ENCODE measurements around the gene SLC22A3. TPM values are rescaled to one million over a fixed set of nuclear protein-coding genes. Genes with fewer than 3 reads are reported as not detected.

SLC22A3 gene
- total RNA-seq, 1 donor from 2014 or later, result not detected

DNA sequence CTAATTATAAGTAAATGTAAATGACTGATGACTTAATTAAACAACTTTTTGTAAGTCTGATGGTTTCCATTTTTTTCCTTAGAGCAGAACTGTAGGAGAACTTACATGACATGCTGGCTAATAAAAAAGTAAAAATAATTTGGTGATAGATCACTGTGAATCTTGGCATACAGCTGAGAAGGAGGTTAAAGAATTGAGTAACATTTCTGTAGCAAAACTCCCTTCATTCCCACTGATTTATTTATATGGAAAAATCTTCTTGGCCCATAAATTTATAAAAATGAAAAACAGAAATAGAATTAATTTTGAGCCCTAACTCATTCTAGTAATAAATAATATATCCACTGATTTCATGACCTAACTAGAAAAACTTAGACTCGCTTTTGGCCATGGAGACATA lies 48.1 kb downstream of the SLC22A3 start:
- Mint-ChIP-seq H3K4me3 (no peak overlapping the region), H3K27ac (no peak overlapping the region), H3K9me3 (peaks cover 4% of the 10 kb centered on the region), H3K27me3 (peaks cover 7% of the 10 kb centered on the region), H3K36me3 (ENCODE audit: low read depth) (no peaks in the 10 kb centered on the region), H3K4me1 (peaks cover 4% of the 10 kb centered on the region)
- intact Hi-C loops (cut with micrococcal nuclease), result no loop called here
- no peak for ATAC-seq (ENCODE audit: low read depth)
- TF ChIP-seq, protein P1, sequence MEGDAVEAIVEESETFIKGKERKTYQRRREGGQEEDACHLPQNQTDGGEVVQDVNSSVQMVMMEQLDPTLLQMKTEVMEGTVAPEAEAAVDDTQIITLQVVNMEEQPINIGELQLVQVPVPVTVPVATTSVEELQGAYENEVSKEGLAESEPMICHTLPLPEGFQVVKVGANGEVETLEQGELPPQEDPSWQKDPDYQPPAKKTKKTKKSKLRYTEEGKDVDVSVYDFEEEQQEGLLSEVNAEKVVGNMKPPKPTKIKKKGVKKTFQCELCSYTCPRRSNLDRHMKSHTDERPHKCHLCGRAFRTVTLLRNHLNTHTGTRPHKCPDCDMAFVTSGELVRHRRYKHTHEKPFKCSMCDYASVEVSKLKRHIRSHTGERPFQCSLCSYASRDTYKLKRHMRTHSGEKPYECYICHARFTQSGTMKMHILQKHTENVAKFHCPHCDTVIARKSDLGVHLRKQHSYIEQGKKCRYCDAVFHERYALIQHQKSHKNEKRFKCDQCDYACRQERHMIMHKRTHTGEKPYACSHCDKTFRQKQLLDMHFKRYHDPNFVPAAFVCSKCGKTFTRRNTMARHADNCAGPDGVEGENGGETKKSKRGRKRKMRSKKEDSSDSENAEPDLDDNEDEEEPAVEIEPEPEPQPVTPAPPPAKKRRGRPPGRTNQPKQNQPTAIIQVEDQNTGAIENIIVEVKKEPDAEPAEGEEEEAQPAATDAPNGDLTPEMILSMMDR (IDR thresholded peaks at IDR 0.05), result no peak
- ChIA-PET CTCF (no interaction called here), POLR2A (no interaction called here)
- DNase-seq, result no peak

DNA sequence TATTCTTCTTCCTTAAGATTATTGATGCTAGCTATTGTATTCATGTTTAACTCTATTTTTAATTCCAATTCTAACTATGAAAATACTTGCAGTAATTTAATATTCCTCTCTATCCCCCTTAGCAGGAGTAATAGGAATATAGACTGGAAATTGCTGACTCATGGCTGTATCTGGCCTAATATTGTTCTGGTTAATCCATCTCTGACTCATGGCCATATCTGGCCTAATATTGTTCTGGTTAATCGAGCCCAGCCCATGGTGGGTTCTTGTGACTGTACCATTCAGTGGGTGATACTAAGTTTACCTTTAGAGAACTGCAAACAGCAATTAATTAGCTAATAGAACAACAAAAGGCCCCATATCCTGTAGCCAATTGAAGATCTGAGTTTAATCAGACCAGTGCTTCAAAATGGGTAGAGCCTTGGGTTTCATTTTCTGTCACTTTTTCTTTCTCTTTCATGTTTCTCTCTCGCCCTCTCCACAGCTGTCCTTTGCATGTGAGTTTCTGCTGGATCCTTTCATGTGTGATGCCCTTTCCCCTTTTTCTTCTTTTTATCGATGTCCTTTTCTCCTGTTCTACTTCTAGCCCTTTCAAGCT lies 50.6 kb downstream of the SLC22A3 start:
- CTCF ChIA-PET, result no interaction called here
- Mint-ChIP-seq H3K9me3 (no peaks in the 10 kb centered on the region), H3K36me3 (ENCODE audit: low read depth) (no peaks in the 10 kb centered on the region), H3K27me3 (peaks cover 10% of the 10 kb centered on the region), H3K4me3 (no peak overlapping the region), H3K4me1 (peaks cover 4% of the 10 kb centered on the region), H3K27ac (no peak overlapping the region)
- TF ChIP-seq, protein P1 (IDR thresholded peaks at IDR 0.05), result no peak
- POLR2A ChIA-PET, result no interaction called here
- no peak for ATAC-seq (ENCODE audit: low read depth)
- intact Hi-C loops (cut with micrococcal nuclease), result no loop called here
- no peak for DNase-seq

DNA sequence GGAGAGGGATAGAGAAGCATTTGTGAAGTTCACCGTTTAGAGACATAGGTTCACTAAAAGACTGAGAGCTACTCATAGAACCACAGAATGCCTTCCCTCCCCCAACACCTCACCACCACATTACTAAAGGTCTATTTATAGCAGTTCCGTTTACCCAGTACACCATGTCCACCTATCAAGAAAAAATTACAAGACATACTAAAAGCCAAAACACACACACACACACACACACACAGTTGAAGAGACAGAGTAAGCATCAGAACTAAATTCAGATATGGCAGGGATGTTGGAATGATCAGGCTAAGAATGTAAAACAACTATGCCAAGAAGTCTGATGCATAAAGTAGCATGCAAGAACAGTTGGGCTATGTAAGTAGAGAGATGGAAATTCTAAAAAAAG lies 52.3 kb downstream of the SLC22A3 start:
- H3K4me3 Mint-ChIP-seq, result no peak overlapping the region
- ChIA-PET CTCF (no interaction called here), POLR2A (no interaction called here)
- intact Hi-C loops (cut with micrococcal nuclease), result no loop called here
- ATAC-seq (ENCODE audit: low read depth), result no peak
- peaks cover 7% of the 10 kb centered on the region for H3K27me3 Mint-ChIP-seq
- no peaks in the 10 kb centered on the region for H3K9me3 Mint-ChIP-seq
- H3K4me1 Mint-ChIP-seq, result peaks cover 4% of the 10 kb centered on the region
- no peak overlapping the region for H3K27ac Mint-ChIP-seq
- no peak for DNase-seq
- no peaks in the 10 kb centered on the region for H3K36me3 Mint-ChIP-seq (ENCODE audit: low read depth)
- TF ChIP-seq, protein P1 (IDR thresholded peaks at IDR 0.05), result no peak

DNA sequence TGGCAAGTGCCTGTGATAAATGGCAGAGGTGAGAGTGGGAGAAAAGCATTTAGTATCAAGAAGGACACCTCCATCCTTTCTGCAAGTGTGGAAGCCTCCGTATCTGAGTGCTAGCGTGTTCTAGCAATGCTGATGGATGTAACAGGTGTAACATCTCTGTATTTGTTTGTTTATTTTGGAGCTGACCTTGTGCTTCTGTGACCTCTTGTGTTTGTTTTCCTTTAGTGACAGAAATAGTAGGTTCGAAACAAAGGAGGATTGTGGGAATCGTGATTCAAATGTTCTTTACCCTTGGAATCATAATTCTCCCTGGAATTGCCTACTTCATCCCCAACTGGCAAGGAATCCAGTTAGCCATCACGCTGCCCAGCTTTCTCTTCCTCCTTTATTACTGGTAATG lies 60.4 kb downstream of the SLC22A3 start:
- Mint-ChIP-seq H3K36me3 (ENCODE audit: low read depth) (no peaks in the 10 kb centered on the region), H3K4me3 (no peak overlapping the region), H3K27ac (no peak overlapping the region), H3K27me3 (peaks cover 4% of the 10 kb centered on the region), H3K9me3 (no peaks in the 10 kb centered on the region), H3K4me1 (no peaks in the 10 kb centered on the region)
- ATAC-seq (ENCODE audit: low read depth) (no peak), DNase-seq (no peak)
- ChIA-PET POLR2A (no interaction called here), CTCF (no interaction called here)
- intact Hi-C loops (cut with micrococcal nuclease), result no loop called here
- TF ChIP-seq, protein P1 (IDR thresholded peaks at IDR 0.05), result no peak

DNA sequence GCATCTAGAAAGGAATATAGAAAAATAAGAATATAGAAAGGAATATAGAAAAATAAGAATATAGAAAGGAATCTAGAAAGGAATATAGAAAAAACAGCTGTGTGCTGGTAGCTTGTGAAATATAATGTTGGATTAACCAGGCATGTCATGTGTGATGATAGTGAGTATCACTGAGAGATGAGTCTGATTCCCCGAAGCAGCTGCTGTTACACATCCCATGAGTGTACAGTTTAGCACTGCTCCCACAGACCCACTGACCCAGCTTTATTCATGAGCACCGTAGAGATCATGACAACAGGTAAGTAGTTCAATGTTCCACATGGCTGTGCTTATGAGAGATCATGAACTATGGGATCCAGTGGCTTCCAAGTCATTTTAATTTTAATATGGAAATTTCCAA lies 64.8 kb downstream of the SLC22A3 start:
- CTCF ChIA-PET, result no interaction called here
- Mint-ChIP-seq H3K9me3 (peaks cover 2% of the 10 kb centered on the region), H3K27me3 (peaks cover 9% of the 10 kb centered on the region), H3K27ac (no peak overlapping the region), H3K4me3 (no peak overlapping the region), H3K4me1 (no peaks in the 10 kb centered on the region), H3K36me3 (ENCODE audit: low read depth) (no peaks in the 10 kb centered on the region)
- POLR2A ChIA-PET, result no interaction called here
- ATAC-seq (ENCODE audit: low read depth), result no peak
- TF ChIP-seq, protein P1 (IDR thresholded peaks at IDR 0.05), result no peak
- intact Hi-C loops (cut with micrococcal nuclease), result no loop called here
- DNase-seq, result no peak
